ENCODE results near the gene ASPDH. TPM values are rescaled to one million over a fixed set of nuclear protein-coding genes. Genes with fewer than 3 reads are reported as not detected.

Gene ASPDH
- total RNA-seq, 1 donor from 2014 or later: not detected

GRCh38 chr19:50516456-50516855 lies 2.7 kb upstream of the ASPDH start:
- no peak for DNase-seq (ENCODE audit: low read depth, low spot score)

GRCh38 chr19:50515168-50515561 lies 1.5 kb upstream of the ASPDH start:
- no peak for DNase-seq (ENCODE audit: low read depth, low spot score)

- DNase-seq (ENCODE audit: low read depth, low spot score): no peak
Measured at GRCh38 chr19:50514346-50515167, 844 bp upstream of the ASPDH start.

- DNase-seq (ENCODE audit: low read depth, low spot score): no peak
Measured at GRCh38 chr19:50512999-50513745, 541 bp downstream of the ASPDH start.

GRCh38 chr19:50512112-50512998 lies 1.4 kb downstream of the ASPDH start:
- DNase-seq (ENCODE audit: low read depth, low spot score): no peak

- DNase-seq (ENCODE audit: low read depth, low spot score): peak; percentile 98
Measured at GRCh38 chr19:50511069-50511822, 2.5 kb downstream of the ASPDH start, which contains the start of gene JOSD2. TSS of gene JOSD2 (minus strand) at chr19:50511191. CDS start at chr19:50510431, 760 bp downstream.

- DNase-seq (ENCODE audit: low read depth, low spot score): no peak
Measured at GRCh38 chr19:50510700-50511068, 3.0 kb downstream of the ASPDH start.

- DNase-seq (ENCODE audit: low read depth, low spot score): no peak
Measured at GRCh38 chr19:50510121-50510670, 3.5 kb downstream of the ASPDH start.

- DNase-seq (ENCODE audit: low read depth, low spot score): no peak
Measured at GRCh38 chr19:50509366-50509765, 4.3 kb downstream of the ASPDH start.

GRCh38 chr19:50508843-50509190 lies 4.9 kb downstream of the ASPDH start:
- DNase-seq (ENCODE audit: low read depth, low spot score): no peak

- DNase-seq (ENCODE audit: low read depth, low spot score): no peak
Measured at GRCh38 chr19:50507376-50507775, 6.3 kb downstream of the ASPDH start.

- no peak for DNase-seq (ENCODE audit: low read depth, low spot score)
Measured at GRCh38 chr19:50506700-50507099, 7.0 kb downstream of the ASPDH start.

GRCh38 chr19:50505856-50506611 lies 7.7 kb downstream of the ASPDH start:
- no peak for DNase-seq (ENCODE audit: low read depth, low spot score)

- DNase-seq (ENCODE audit: low read depth, low spot score): no peak
Measured at GRCh38 chr19:50501568-50502475, 11.9 kb downstream of the ASPDH start.

- no peak for DNase-seq (ENCODE audit: low read depth, low spot score)
Measured at GRCh38 chr19:50501186-50501567, 12.5 kb downstream of the ASPDH start.

- no peak for DNase-seq (ENCODE audit: low read depth, low spot score)
Measured at GRCh38 chr19:50500753-50501151, 13.0 kb downstream of the ASPDH start.

- DNase-seq (ENCODE audit: low read depth, low spot score): no peak
Measured at GRCh38 chr19:50500060-50500752, 13.5 kb downstream of the ASPDH start.

All from pulmonary artery endothelial cell (primary cell).